Cardiac septum (tissue), 1 donor: ENCODE results near the gene C11orf87. TPM values are rescaled to one million over a fixed set of nuclear protein-coding genes. Genes with fewer than 3 reads are reported as not detected.

Experiments used
- DNase-seq: peaks from one replicate; pipeline ENCODE4 v3.0.0-alpha.2; 2020; ENCODE audit warnings: low spot score
- intact Hi-C: fragments of 100-400 bp; cut with DNase I; formaldehyde crosslinking; loops from one replicate; pipeline ENCODE4 v1.14.0; 2022
- total RNA-seq: library from RNA; stranded (reverse); fragmentation: NEBNext Ultra II Directional; extraction: Animal tissue kit (Norgen Biotek cat#: 25700); gene quantifications from one replicate; pipeline ENCODE4 v1.2.1, GENCODE V29; 2021
- donor health status: DM: no; HTN: no; CAD: no.

Gene C11orf87
- total RNA-seq, 1 donor from 2014 or later = 0.03 TPM

- no peak for DNase-seq
- intact Hi-C loops = no loop called here
Observed at GRCh38 chr11:109435121-109435742, 13.2 kb downstream of the C11orf87 start.

GRCh38 chr11:109439684-109440083, 17.7 kb downstream of the C11orf87 start:
- intact Hi-C loops = no loop called here
- DNase-seq = no peak

- intact Hi-C loops = no loop called here
- DNase-seq = no peak
Observed at GRCh38 chr11:109443052-109443451, 21.1 kb downstream of the C11orf87 start.

GRCh38 chr11:109454857-109455256, 32.9 kb downstream of the C11orf87 start:
- intact Hi-C loops = no loop called here
- no peak for DNase-seq
